ENCODE measurements around the gene SAMSN1.

GRCh38 chr21:14453339-14454015 lies 92.6 kb downstream of the SAMSN1 start:
- TF ChIP-seq CTCF (conservative IDR thresholded peaks at IDR 0.05; ENCODE audit: low read length) (no peak), EZH2phosphoT487 (IDR thresholded peaks at IDR 0.05; ENCODE audit: borderline replicate concordance, low read depth, low read length) (no peak)

All from OCI-LY7 (cell line).